Measurements from ENCODE around the gene SPCS1.
A peak's percentile ranks its signal among the peaks of the same experiment; 100 is the strongest.

The SPCS1 gene

GRCh38 chr3:52707585-52707984, 1.7 kb downstream of the SPCS1 start:
- Histone ChIP-seq H3K4me3 (ENCODE audit: low read depth in 1 of 2, low read length in 1 of 2) (no peak overlapping the region), H3K36me3 (peaks cover 13% of the 10 kb centered on the region), H3K27me3 (no peaks in the 10 kb centered on the region), H3K27ac (peak overlapping the region; percentile 38), H3K9me3 (no peaks in the 10 kb centered on the region), H3K4me1 (ENCODE audit: control insufficient read depth in 1 of 2, insufficient read depth in 1 of 2, low read depth in 1 of 2, low read length in 1 of 2) (peaks cover 31 to 33% of the 10 kb centered on the region in 2 experiments)
- no peak for TF ChIP-seq CTCF (IDR thresholded peaks at IDR 0.05)

- Histone ChIP-seq H3K4me3 (ENCODE audit: low read depth in 1 of 2, low read length in 1 of 2) (no peak overlapping the region), H3K36me3 (peaks cover 15% of the 10 kb centered on the region), H3K9me3 (no peaks in the 10 kb centered on the region), H3K27me3 (no peaks in the 10 kb centered on the region), H3K4me1 (ENCODE audit: control insufficient read depth in 1 of 2, insufficient read depth in 1 of 2, low read depth in 1 of 2, low read length in 1 of 2) (peaks cover 18 to 23% of the 10 kb centered on the region in 2 experiments), H3K27ac (no peak overlapping the region)
- no peak for TF ChIP-seq CTCF (IDR thresholded peaks at IDR 0.05)
Measured at GRCh38 chr3:52710512-52710911, 4.6 kb downstream of the SPCS1 start.

GRCh38 chr3:52712291-52713212, 6.6 kb downstream of the SPCS1 start:
- Histone ChIP-seq H3K27ac (no peak overlapping the region), H3K4me1 (ENCODE audit: control insufficient read depth in 1 of 2, insufficient read depth in 1 of 2, low read depth in 1 of 2, low read length in 1 of 2) (peaks cover 3 to 11% of the 10 kb centered on the region in 2 experiments), H3K4me3 (ENCODE audit: low read depth in 1 of 2, low read length in 1 of 2) (no peak overlapping the region), H3K36me3 (peaks cover 15% of the 10 kb centered on the region), H3K9me3 (no peaks in the 10 kb centered on the region), H3K27me3 (no peaks in the 10 kb centered on the region)
- TF ChIP-seq CTCF (IDR thresholded peaks at IDR 0.05) = no peak

- TF ChIP-seq CTCF (IDR thresholded peaks at IDR 0.05) = no peak
- Histone ChIP-seq H3K9me3 (no peaks in the 10 kb centered on the region), H3K4me3 (ENCODE audit: low read depth in 1 of 2, low read length in 1 of 2) (no peak overlapping the region), H3K27ac (peak overlapping the region; percentile 40), H3K4me1 (ENCODE audit: control insufficient read depth in 1 of 2, insufficient read depth in 1 of 2, low read depth in 1 of 2, low read length in 1 of 2) (peaks cover 0 to 5% of the 10 kb centered on the region in 2 experiments), H3K36me3 (peaks cover 6% of the 10 kb centered on the region), H3K27me3 (no peaks in the 10 kb centered on the region)
Measured at GRCh38 chr3:52714335-52715302, 8.7 kb downstream of the SPCS1 start.

GRCh38 chr3:52715714-52716305, 9.9 kb downstream of the SPCS1 start:
- no peaks in the 10 kb centered on the region for H3K27me3 ChIP-seq
- TF ChIP-seq CTCF (IDR thresholded peaks at IDR 0.05) = no peak
- no peak overlapping the region for H3K4me3 ChIP-seq (ENCODE audit: low read depth in 1 of 2, low read length in 1 of 2)

More at GRCh38 chr3:52715714-52716305, 9.9 kb downstream of the SPCS1 start:
- Histone ChIP-seq H3K27ac (peak overlapping the region; percentile 40), H3K36me3 (peaks cover 6% of the 10 kb centered on the region), H3K9me3 (no peaks in the 10 kb centered on the region), H3K4me1 (ENCODE audit: control insufficient read depth in 1 of 2, insufficient read depth in 1 of 2, low read depth in 1 of 2, low read length in 1 of 2) (peaks cover 8 to 16% of the 10 kb centered on the region in 2 experiments)

All from neutrophil (primary cell).